K562 (cell line): ENCODE data around the gene BRPF1. TPM values are rescaled to one million over a fixed set of nuclear protein-coding genes. Genes with fewer than 3 reads are reported as not detected.

Experiments used
- ARNT ChIP-seq, 2 experiments: fragments of 450-650 bp; IDR thresholded peaks; 2 replicates each; pipeline ENCODE4 v1.6.1; 2016; ENCODE audit warnings: mild to moderate bottlenecking in 1 of 2
- ATF7 ChIP-seq: fragments of 450-650 bp; IDR thresholded peaks from 2 replicates; pipeline ENCODE4 v1.7.1; 2014; ENCODE audit warnings: mild to moderate bottlenecking, moderate library complexity
- FUS ChIP-seq: fragments of 200-400 bp; formaldehyde crosslinking; optimal IDR thresholded peaks from 2 replicates; pipeline ENCODE3; 2017; ENCODE audit warnings: low read depth, low read length
- GABPB1 ChIP-seq: sonication (generic); formaldehyde crosslinking; IDR thresholded peaks from 2 replicates; pipeline ENCODE4 v1.8.0; 2022; ENCODE audit warnings: mild to moderate bottlenecking, missing genetic modification reagents
- KAT2B ChIP-seq: IDR thresholded peaks from one replicate; pipeline ENCODE4 v1.6.1; 2012; ENCODE audit warnings: low read depth, mild to moderate bottlenecking, control low read depth, inconsistent platforms, low read length, moderate library complexity
- MED1 ChIP-seq: sonication (generic); formaldehyde crosslinking; IDR thresholded peaks from 2 replicates; pipeline ENCODE4 v1.8.1; 2023; ENCODE audit warnings: missing genetic modification reagents, borderline replicate concordance
- NFXL1 ChIP-seq: fragments of 450-650 bp; formaldehyde crosslinking; IDR thresholded peaks from 2 replicates; pipeline ENCODE4 v1.4.0; 2021; ENCODE audit warnings: mild to moderate bottlenecking
- NRF1 ChIP-seq, 2 experiments: fragments of 450-650 bp; IDR thresholded peaks in 1 of 2; conservative IDR thresholded peaks in 1 of 2; 2 replicates each; pipeline ENCODE4 v1.6.1; 2014; ENCODE audit warnings: mild to moderate bottlenecking in 2 of 2
- ZBTB11 ChIP-seq, 3 experiments: fragments of 200-800 bp in 1 of 3; fragments of 250-450 bp in 1 of 3; fragments of 450-650 bp in 1 of 3; sonication (Bioruptor Pico) in 1 of 3; sonication (Bioruptor generic) in 1 of 3; formaldehyde crosslinking in 1 of 3; IDR thresholded peaks; 2 replicates each; pipeline versions ENCODE4 v1.6.1 to v1.8.0; 2016 to 2022; ENCODE audit warnings: mild to moderate bottlenecking in 2 of 3, missing genetic modification characterization in 2 of 3, missing compliant biosample characterization in 1 of 3, moderate library complexity in 1 of 3
- ZNF12 ChIP-seq: sonication (generic); formaldehyde crosslinking; IDR thresholded peaks from 2 replicates; pipeline ENCODE4 v1.4.0; 2020; ENCODE audit warnings: mild to moderate bottlenecking, missing genetic modification reagents
- ZNF561 ChIP-seq: fragments of 450-650 bp; formaldehyde crosslinking; conservative IDR thresholded peaks from 2 replicates; pipeline ENCODE4 v1.4.0; 2020; ENCODE audit warnings: mild to moderate bottlenecking, moderate library complexity
- ZNF584 ChIP-seq: fragments of 200-800 bp; sonication (Bioruptor generic); IDR thresholded peaks from 2 replicates; pipeline ENCODE4 v1.6.1; 2016; ENCODE audit warnings: low read depth, mild to moderate bottlenecking, missing genetic modification characterization, missing compliant biosample characterization
- polyA plus RNA-seq, 8 experiments: library from polyadenylated mRNA; depleted of rRNA in 4 of 8; stranded (reverse) in 5 of 8; unstranded in 3 of 8; fragments of >200 nt; fragmentation: Nextera tagmentation in 2 of 8; fragmentation: Illumina TruSeq in 1 of 8; extraction: Ambion mirVana in 2 of 8; extraction: Trizol in 1 of 8; gene quantifications; 2 replicates each; pipeline versions ENCODE4 v1.2.1 to v1.2.3, GENCODE V29; 2011 to 2014; ENCODE audit warnings: inconsistent platforms in 1 of 8, missing spikeins in 1 of 8
- total RNA-seq, 7 experiments: library from RNA; depleted of rRNA in 6 of 7; stranded (reverse); fragments of >200 nt in 6 of 7; fragmentation: Illumina TruSeq in 2 of 7; extraction: Trizol in 2 of 7; gene quantifications; 2 replicates each; pipeline versions ENCODE4 v1.2.1 to v1.2.3, GENCODE V29; 2011 to 2021; ENCODE audit warnings: low replicate concordance in 1 of 7
- TF ChIP-seq, protein P1 (sequence below): fragments of 250-450 bp; sonication (Bioruptor Pico); IDR thresholded peaks from 2 replicates; pipeline ENCODE4 v1.8.0; 2022; ENCODE audit warnings: inconsistent platforms, mild to moderate bottlenecking, moderate library complexity, borderline replicate concordance
- TF ChIP-seq, protein P2 (sequence below): fragments of 450-650 bp; IDR thresholded peaks from 2 replicates; pipeline ENCODE4 v1.6.1; 2016; ENCODE audit warnings: borderline replicate concordance
- TF ChIP-seq, protein P3 (sequence below): sonication (generic); formaldehyde crosslinking; IDR thresholded peaks from 2 replicates; pipeline ENCODE4 v1.8.1; 2023; ENCODE audit warnings: mild to moderate bottlenecking, missing genetic modification reagents
- TF ChIP-seq, protein P4 (sequence below): sonication (generic); formaldehyde crosslinking; IDR thresholded peaks from 2 replicates; pipeline ENCODE4 v1.8.0; 2022; ENCODE audit warnings: mild to moderate bottlenecking, low read depth, missing genetic modification reagents

BRPF1 gene
- total and polyA plus RNA-seq, 9 of the 15 experiments (the other 6 are each of a cell fraction or from before 2014, with no cell fraction given) = 1.1 to 40.2 (median 23.5) TPM

DNA sequence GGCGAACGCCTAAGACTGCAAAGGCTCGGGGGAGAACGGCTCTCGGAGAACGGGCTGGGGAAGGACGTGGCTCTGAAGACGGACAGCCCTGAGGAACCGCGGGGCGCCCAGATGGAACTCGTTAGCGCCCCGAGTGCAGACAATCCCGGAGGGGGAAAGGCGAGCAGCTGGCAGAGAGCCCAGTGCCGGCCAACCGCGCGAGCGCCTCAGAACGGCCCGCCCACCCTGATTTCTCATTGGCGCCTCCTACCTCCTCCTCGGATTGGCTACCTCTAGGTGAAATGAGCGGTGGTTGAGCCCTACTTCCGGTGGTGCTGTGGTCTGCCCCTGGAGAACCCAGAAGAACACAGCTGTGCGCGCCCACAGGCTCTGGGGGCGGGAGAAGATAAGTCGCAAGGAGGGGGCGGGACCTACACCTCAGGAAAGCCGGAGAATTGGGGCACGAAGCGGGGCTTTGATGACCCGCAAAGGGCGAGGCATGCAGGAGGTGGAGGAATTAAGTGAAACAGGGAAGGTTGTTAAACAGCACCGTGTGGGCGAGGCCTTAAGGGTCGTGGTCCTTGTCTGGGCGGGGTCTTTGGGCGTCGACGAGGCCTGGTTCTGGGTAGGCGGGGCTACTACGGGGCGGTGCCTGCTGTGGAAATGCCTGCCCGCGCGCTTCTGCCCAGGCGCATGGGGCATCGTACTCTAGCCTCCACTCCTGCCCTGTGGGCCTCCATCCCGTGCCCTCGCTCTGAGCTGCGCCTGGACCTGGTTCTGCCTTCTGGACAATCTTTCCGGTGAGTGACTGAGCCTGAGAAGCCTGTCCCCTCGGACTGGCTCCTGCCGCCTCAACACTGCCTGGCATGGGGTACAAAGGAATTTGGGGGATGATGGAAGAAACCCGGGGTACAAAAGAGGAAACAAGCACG is 18.4 kb downstream of the BRPF1 start, which contains the start of gene OGG1 (continued):
- TF ChIP-seq, protein P1, sequence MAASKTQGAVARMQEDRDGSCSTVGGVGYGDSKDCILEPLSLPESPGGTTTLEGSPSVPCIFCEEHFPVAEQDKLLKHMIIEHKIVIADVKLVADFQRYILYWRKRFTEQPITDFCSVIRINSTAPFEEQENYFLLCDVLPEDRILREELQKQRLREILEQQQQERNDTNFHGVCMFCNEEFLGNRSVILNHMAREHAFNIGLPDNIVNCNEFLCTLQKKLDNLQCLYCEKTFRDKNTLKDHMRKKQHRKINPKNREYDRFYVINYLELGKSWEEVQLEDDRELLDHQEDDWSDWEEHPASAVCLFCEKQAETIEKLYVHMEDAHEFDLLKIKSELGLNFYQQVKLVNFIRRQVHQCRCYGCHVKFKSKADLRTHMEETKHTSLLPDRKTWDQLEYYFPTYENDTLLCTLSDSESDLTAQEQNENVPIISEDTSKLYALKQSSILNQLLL = no peak
- no peak for TF ChIP-seq KAT2B
- TF ChIP-seq, protein P2, sequence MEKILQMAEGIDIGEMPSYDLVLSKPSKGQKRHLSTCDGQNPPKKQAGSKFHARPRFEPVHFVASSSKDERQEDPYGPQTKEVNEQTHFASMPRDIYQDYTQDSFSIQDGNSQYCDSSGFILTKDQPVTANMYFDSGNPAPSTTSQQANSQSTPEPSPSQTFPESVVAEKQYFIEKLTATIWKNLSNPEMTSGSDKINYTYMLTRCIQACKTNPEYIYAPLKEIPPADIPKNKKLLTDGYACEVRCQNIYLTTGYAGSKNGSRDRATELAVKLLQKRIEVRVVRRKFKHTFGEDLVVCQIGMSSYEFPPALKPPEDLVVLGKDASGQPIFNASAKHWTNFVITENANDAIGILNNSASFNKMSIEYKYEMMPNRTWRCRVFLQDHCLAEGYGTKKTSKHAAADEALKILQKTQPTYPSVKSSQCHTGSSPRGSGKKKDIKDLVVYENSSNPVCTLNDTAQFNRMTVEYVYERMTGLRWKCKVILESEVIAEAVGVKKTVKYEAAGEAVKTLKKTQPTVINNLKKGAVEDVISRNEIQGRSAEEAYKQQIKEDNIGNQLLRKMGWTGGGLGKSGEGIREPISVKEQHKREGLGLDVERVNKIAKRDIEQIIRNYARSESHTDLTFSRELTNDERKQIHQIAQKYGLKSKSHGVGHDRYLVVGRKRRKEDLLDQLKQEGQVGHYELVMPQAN = peak; percentile 88
- TF ChIP-seq MED1 (CRISPR knock-in tag) = no peak
- TF ChIP-seq GABPB1 (CRISPR knock-in tag) = peak; percentile 96
- no peak for TF ChIP-seq ZNF584
- TF ChIP-seq, protein P3, sequence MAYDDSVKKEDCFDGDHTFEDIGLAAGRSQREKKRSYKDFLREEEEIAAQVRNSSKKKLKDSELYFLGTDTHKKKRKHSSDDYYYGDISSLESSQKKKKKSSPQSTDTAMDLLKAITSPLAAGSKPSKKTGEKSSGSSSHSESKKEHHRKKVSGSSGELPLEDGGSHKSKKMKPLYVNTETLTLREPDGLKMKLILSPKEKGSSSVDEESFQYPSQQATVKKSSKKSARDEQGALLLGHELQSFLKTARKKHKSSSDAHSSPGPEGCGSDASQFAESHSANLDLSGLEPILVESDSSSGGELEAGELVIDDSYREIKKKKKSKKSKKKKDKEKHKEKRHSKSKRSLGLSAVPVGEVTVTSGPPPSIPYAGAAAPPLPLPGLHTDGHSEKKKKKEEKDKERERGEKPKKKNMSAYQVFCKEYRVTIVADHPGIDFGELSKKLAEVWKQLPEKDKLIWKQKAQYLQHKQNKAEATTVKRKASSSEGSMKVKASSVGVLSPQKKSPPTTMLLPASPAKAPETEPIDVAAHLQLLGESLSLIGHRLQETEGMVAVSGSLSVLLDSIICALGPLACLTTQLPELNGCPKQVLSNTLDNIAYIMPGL = no peak
- no peak for TF ChIP-seq ZNF561 (CRISPR knock-in tag)
- no peak for TF ChIP-seq ARNT (IDR thresholded peaks at IDR 0.05)
- peak in 1 of 3 experiments; percentile 84; a peak in 2 of 6 replicates for TF ChIP-seq ZBTB11 (CRISPR knock-in tag; IDR thresholded peaks at IDR 0.05)
- TF ChIP-seq ZNF12 (CRISPR knock-in tag) = no peak
- TF ChIP-seq, protein P4, sequence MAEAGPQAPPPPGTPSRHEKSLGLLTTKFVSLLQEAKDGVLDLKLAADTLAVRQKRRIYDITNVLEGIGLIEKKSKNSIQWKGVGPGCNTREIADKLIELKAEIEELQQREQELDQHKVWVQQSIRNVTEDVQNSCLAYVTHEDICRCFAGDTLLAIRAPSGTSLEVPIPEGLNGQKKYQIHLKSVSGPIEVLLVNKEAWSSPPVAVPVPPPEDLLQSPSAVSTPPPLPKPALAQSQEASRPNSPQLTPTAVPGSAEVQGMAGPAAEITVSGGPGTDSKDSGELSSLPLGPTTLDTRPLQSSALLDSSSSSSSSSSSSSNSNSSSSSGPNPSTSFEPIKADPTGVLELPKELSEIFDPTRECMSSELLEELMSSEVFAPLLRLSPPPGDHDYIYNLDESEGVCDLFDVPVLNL = 0 out of 2 replicates have a peak, but pooled peaks have one; percentile 9
- peak; percentile 92 for TF ChIP-seq ATF7
- TF ChIP-seq NRF1 (conservative IDR thresholded peaks at IDR 0.05 in 1 of 2, IDR thresholded peaks at IDR 0.05 in 1 of 2) = peak; percentile 83 to 86
- TF ChIP-seq FUS = no peak
- no peak for TF ChIP-seq NFXL1
